ENCODE results near the gene ENTPD1.
"Not testable (repeated sequence)": the region's sequence is repeated elsewhere in the genome, so short reads cannot be mapped to it uniquely, and the experiment has no call there.

Gene ENTPD1

DNA sequence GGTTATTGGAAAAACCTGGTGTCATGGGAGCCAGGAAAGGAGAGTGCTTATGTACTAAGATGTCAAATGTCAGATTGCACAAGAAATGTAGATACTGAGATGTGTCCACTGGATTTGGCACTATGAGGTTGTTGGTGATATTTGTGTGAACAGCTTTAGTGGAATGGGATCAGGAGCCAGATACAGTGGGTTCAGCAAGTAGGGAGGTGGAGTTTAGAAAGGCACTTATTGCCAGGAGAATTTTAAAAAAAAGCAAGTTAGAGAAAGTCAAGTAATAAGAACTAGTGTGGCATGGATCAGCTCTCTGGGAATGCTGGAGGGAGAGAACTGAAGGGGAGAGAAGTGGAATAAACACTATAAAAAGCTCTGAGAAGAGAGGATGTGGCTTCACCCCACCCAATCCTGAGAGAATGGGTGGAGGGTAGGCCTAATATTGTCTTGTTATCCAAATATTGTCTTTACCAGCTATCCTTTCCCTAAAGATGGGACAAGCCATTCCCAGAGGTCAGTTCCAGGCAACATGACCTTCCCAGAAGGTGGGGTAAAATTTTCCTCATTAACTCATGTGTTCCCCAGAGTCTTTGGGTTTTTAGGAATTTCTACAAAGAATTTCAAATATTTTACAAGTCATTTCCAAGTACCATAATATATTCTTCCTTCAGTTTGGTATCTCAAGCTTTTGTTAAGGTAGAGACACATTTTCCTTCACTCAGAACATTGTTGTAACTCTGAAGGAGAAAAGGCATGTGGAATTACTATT is 42.3 kb downstream of the ENTPD1 start:
- no peak for DNase-seq

GRCh38 chr10:95800286-95800685 is 44.3 kb downstream of the ENTPD1 start:
- DNase-seq = not testable (repeated sequence)

- DNase-seq = not testable (repeated sequence)
These were observed 50.9 kb downstream of the ENTPD1 start for GRCh38 chr10:95806687-95807380.

DNA sequence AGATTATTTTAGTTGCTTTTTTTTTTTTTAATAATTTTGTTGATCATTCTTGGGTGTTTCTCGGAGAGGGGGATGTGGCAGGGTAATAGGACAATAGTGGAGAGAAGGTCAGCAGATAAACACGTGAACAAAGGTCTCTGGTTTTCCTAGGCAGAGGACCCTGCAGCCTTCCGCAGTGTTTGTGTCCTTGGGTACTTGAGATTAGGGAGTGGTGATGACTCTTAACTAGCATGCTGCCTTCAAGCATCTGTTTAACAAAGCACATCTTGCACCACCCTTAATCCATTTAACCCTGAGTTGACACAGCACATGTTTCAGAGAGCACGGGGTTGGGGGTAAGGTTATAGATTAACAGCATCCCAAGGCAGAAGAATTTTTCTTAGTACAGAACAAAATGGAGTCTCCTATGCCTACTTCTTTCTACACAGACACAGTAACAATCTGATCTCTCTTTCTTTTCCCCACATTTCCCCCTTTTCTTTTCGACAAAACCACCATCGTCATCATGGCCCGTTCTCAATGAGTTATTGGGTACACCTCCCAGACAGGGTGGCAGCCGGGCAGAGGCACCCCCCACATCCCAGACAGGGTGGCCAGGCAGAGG is 52.8 kb downstream of the ENTPD1 start:
- not testable (repeated sequence) for DNase-seq

DNA sequence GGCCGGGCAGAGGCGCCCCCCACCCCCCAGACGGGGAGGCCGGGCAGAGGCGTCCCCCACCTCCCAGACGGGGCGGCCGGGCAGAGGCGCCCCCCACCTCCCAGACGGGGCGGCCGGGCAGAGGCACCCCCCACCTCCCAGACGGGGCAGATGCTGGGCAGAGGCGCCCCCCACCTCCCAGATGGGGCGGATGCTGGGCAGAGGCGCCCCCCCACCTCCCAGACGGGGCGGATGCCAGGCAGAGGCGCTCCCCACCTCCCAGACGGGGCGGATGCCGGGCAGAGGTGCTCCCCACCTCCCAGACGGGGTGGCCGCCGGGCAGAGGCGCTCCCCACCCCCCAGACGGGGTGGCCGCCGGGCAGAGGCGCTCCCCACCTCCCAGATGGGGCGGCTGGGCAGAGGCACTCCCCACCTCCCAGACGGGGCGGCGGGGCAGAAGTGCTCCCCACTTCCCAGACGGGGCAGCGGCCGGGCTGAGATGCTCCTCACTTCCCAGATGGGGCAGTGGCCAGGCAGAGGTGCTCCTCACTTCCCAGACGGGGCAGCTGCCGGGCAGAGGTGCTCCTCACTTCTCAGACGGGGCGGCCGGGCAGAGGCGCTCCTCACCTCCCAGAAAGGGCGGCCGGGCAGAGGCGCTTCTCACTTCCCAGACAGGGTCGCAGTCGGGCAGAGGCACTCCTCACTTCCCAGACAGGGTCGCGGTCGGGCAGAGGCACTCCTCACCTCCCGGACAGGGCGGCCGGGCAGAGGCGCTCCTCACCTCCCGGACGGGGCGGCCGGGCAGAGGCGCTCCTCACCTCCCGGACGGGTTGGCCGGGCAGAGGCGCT is 53.6 kb downstream of the ENTPD1 start:
- DNase-seq = no peak

- DNase-seq = no peak
These were observed 54.4 kb downstream of the ENTPD1 start for GRCh38 chr10:95810198-95810976.

DNA sequence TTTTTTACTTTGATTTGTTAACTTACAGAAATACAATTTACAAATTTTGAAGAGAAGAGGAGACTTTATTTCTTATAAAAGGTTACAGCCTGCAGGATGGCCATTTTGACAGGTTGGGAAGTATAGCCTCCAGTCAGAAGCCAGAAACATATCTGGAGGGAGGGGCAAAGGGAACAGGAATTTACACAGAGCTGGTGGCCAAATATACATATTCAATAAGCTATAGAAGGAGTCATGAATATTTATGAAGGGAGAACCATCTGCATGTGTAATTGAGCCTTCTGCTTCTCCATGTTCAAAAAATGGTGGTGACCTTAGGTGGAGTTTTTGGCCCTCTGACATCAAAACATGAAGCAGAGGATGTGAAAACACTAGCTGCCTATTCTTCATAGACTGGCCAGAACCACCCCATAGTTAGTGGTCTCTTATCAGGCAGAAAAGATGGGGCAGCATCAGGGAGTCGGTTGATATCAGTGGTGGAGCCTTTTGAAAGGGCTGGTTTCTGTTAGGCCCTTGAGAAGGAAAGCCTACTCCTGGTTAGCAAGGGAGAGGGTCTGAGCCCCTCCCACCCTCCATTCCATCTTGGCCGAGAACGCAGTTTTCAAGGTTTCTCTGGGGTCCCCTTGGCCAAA is 57.2 kb downstream of the ENTPD1 start:
- no peak for DNase-seq

- no peak for DNase-seq
These were observed 58.2 kb downstream of the ENTPD1 start for GRCh38 chr10:95814011-95814727.

- no peak for DNase-seq
These were observed 59.2 kb downstream of the ENTPD1 start for GRCh38 chr10:95815133-95815532.

DNA sequence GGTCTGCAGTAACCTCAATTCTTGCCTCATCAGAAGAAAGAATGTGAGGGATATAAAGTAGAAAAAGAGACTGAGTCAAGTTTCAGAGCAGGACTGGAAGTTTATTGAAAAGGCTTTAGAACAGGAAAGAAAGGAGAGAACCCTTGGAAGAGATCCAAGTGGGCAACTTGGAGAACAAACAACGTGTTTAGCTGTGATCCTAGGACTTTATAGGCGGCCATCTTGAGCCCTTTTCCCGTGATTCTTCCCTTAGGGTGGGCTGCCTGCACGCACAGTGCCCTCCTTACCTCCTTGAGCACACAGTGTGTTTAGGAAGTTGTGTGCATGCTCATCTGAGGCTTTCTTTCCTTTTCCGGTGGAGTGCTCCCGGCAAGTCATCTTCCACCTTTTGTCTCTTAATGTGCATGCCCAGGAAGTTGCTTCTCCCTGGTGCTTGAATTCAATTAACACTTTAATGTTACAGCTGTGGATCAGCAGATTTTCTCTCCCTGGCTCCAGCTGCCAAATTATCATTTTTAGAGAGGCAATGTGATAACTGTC is 59.8 kb downstream of the ENTPD1 start:
- DNase-seq = no peak

DNA sequence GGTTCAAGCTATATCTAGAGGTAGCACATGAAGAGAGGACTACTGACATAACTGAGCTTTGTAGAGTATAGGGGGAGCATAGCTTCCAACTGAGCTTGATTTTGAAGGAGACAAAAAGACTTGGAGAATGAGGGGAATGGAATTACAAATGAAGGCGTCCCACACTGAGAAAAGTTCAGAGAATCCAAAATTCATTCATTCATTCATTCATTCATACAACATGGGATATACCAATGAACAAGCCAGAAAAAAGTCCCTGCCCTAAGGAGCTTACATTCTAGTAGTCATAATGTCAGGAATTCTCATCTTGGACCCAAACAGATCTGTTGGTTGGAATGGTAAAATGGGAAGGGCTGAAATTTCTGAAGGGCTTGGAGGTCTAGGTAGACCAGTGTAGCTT is 62.0 kb downstream of the ENTPD1 start:
- DNase-seq = no peak

DNA sequence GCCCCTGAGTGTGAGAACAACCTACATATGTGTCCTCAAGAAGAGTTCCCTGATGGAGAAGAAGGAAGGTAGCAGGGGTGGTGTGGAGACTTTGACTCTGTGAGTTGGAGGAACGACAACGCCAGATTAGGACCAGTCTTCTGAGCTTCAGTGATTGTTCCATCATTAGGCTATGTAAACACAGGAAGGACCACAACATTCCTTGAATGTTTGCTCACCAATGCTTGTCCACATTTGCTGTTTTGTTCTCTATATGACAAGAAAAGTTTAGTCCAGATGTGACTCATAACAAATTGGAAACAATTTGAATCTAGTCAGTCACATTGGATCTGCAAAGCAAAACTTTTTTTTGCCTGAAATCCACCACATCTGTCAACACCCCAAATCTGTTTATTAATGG is 62.7 kb downstream of the ENTPD1 start:
- DNase-seq = no peak

DNA sequence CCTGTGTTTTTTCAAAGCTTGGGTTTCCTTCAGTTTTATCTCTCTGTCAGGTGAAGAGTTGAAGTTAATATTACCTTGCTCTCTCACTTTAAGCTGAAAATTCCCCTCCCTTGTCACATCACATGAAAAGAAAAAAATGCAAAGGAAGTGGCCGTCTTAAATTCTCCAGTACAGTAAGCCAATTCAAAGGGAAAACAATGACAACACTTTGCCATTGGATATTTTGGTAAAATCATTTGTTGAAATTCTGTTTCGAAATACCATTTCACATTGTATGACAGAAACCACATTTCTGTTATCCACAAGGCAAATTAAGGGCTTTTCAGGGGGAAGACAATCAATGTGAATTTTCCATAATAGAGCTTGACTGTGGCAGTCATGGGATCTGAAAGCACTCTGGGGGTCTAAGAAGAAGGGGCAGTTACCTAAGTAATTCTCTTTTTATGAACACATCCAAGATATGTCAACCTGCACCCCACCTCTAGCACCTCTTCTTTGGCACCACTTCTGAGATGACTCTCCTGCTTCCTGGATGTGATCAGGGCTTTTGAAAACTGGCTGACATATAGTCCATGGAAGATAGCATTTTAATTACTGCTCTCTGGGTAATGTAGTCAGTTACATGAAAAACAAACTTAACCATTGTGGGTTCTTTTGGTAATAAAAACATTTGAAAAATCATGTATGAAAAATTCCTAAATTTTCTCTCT is 63.8 kb downstream of the ENTPD1 start:
- DNase-seq = no peak

DNA sequence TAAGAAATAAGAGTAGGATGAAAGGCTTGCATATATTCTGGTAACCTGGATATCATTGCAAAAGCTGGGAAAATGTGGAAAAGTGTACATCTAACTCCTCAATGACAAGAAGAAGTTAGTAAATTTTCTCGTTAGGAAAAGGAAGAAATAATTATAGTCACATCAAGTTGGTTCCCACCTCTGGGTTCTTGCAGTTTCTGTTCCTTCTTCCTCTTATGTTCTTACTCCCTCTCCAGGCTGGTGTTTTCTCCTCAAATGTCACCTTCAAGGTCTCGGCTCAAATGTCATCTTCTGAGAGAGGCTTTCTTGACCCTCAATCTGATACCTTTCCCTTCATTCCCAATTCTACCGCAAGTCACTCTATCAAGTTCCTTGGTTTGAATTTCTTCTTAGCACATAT is 64.4 kb downstream of the ENTPD1 start:
- no peak for DNase-seq

DNA sequence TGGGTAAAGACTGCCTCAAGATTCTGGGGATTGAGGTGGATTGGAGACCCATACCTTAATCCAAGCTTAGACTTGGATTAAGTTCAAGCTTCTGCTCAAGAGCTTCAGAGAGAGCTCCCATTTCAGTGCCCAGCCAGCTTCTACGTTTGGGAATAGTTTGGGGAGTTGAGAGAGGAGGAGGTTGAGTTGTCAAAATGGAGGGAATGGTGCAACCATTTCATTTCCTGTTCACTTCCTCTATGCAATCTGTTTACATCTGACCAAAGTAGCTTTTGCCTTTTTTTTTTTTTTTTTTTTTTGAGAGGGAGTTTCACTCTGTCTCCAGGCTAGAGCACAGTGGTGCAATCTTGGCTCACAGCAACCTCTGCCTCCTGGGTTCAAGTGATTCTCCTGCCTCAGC is 65.8 kb downstream of the ENTPD1 start:
- DNase-seq = no peak

- no peak for DNase-seq
These were observed 74.1 kb downstream of the ENTPD1 start for GRCh38 chr10:95830044-95830443.

- DNase-seq = no peak
These were observed 75.1 kb downstream of the ENTPD1 start for GRCh38 chr10:95831076-95831475.

GRCh38 chr10:95831515-95831914 is 75.6 kb downstream of the ENTPD1 start:
- DNase-seq = no peak

GRCh38 chr10:95832216-95833041 is 76.5 kb downstream of the ENTPD1 start:
- peak; percentile 54 for DNase-seq
